Rectal smooth muscle tissue (tissue), 1 donor: ENCODE measurements around the gene MT1G.
"Not testable (repeated sequence)": the region's sequence is repeated elsewhere in the genome, so short reads cannot be mapped to it uniquely, and the experiment has no call there.

Experiments
- H3K27ac ChIP-seq: one replicate; pipeline ENCODE4 v1.7.0; 2013; ENCODE audit warnings: low read depth, low read length, inconsistent platforms
- H3K27me3 ChIP-seq: one replicate; pipeline ENCODE4 v1.7.0; 2013; ENCODE audit warnings: low read length; ENCODE audit not compliant: control insufficient read depth, insufficient read depth
- H3K36me3 ChIP-seq: one replicate; pipeline ENCODE4 v1.7.0; 2013; ENCODE audit warnings: low read length; ENCODE audit not compliant: control insufficient read depth, insufficient read depth
- H3K4me1 ChIP-seq: one replicate; pipeline ENCODE4 v1.7.0; 2013; ENCODE audit warnings: low read length; ENCODE audit not compliant: control insufficient read depth, insufficient read depth
- H3K4me3 ChIP-seq: one replicate; pipeline ENCODE4 v1.7.0; 2013; ENCODE audit warnings: low read length
- H3K9ac ChIP-seq: one replicate; pipeline ENCODE4 v1.7.0; 2013; ENCODE audit warnings: low read length

The MT1G gene

DNA sequence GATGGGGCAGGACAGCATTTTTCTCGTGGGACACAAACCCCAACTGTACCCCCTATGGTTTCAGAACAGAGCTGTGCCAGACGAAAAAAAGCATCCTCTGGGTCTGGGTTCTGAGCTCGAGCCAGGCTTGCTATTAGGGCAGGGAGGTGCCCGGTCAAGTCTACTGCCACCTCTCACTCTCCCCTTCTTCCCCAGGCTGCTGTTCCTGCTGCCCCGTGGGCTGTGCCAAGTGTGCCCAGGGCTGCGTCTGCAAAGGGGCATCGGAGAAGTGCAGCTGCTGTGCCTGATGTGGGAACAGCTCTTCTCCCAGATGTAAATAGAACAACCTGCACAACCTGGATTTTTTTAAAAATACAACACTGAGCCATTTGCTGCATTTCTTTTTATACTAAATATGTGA, 41.2 kb downstream of the MT1G start:
- Histone ChIP-seq H3K27ac (peak overlapping the region; percentile 98), H3K4me1 (peaks cover 6% of the 10 kb centered on the region), H3K36me3 (no peaks in the 10 kb centered on the region), H3K27me3 (peaks cover 2% of the 10 kb centered on the region), H3K9ac (peak overlapping the region; percentile 88), H3K4me3 (peak overlapping the region; percentile 81)

DNA sequence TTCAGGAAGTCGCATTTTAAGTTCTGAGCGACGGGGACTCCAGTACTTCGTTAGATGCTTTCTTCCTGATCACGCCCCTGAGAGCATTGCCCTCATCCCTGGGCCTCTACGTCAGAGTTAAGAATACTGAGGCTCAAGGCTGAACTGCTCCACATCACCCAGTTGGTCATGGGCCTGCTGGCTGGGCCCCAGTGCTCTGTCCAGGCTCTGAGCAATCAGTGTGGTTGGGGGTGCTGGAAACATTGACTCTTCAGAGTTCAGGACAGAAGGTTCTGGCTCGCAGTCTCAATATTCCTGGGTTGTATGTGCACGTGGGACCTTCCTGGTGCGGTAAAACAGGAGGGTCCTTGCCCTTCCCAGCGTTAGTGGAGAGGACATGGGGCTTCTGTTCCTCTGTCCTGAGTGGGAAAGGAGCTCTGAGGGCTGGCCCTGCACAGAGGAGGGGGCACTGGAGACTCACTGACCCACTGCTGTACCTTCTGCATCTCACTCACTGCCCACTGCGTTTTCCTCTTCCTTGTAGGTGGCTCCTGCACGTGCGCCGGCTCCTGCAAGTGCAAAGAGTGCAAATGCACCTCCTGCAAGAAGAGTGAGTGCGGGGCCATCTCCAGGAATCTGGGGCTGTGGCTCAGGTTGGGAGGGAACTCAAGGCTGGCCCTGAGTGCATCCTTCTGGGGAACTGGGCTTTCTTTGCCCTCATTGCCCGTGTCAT, 41.8 kb downstream of the MT1G start:
- H3K9ac ChIP-seq: peak overlapping the region; percentile 88
- H3K4me3 ChIP-seq: peak overlapping the region; percentile 81
- peaks cover 6% of the 10 kb centered on the region for H3K4me1 ChIP-seq
- H3K27me3 ChIP-seq: peaks cover 2% of the 10 kb centered on the region
- H3K27ac ChIP-seq: peak overlapping the region; percentile 98
- no peaks in the 10 kb centered on the region for H3K36me3 ChIP-seq

- no peaks in the 10 kb centered on the region for H3K36me3 ChIP-seq
- peak within 1 kb of the TSS; percentile 98 for H3K27ac ChIP-seq
- peaks cover 2% of the 10 kb centered on the region for H3K27me3 ChIP-seq
- H3K9ac ChIP-seq: peak within 1 kb of the TSS; percentile 91
- peak within 1 kb of the TSS; percentile 81 for H3K4me3 ChIP-seq
- peaks cover 6% of the 10 kb centered on the region for H3K4me1 ChIP-seq
These were observed 42.5 kb downstream of the MT1G start, which contains the start of gene MT1E for GRCh38 chr16:56625140-56625942. Gene MT1E (plus strand): TSS chr16:56625781. CDS start chr16:56625852, 71 bp downstream.

DNA sequence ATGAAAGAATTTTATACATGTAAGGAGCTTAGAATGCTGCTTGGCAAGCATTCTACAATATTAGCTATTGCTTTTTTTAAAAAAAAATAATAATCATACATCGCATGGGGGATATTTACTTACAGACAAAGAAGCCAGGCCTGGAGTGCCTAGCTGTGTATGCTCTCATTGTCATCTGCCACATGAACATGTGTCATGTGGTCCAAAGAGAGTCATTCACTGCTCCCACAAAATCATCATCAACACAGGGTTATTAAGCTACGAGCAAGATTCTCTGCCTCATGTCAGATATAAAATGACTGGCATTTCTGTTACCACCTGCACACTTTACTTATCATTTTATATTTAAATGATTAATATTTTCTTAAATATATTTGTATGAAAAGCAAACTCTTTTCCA, 44.2 kb downstream of the MT1G start:
- no peak overlapping the region for H3K27ac ChIP-seq
- peaks cover 6% of the 10 kb centered on the region for H3K4me1 ChIP-seq
- no peaks in the 10 kb centered on the region for H3K36me3 ChIP-seq
- H3K27me3 ChIP-seq: peaks cover 2% of the 10 kb centered on the region
- H3K4me3 ChIP-seq: no peak overlapping the region
- no peak overlapping the region for H3K9ac ChIP-seq

DNA sequence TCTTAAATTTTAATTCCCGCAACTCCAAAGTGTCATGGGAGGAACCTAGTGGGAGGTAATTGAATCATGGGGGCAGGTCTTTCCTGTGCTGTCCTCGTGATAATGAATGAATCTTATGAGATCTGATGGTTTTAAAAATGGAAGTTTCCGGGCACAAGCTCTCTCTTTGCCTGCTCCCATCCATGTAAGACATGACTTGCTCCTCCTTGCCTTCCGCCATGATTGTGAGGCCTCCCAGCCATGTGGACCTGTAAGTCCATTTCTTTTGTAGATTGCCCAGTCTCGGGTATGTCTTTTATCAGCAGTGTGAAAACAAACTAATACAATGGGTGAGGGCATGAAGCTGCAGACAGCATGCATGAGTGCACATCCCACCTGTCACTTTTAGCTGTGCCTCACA, 44.7 kb downstream of the MT1G start:
- not testable (repeated sequence) for H3K4me1 ChIP-seq, H3K27ac ChIP-seq, H3K4me3 ChIP-seq, H3K36me3 ChIP-seq, H3K9ac ChIP-seq, H3K27me3 ChIP-seq

- H3K27ac ChIP-seq, H3K36me3 ChIP-seq, H3K27me3 ChIP-seq, H3K4me3 ChIP-seq, H3K9ac ChIP-seq, H3K4me1 ChIP-seq: not testable (repeated sequence)
These were observed 46.0 kb downstream of the MT1G start for GRCh38 chr16:56621665-56622445.

DNA sequence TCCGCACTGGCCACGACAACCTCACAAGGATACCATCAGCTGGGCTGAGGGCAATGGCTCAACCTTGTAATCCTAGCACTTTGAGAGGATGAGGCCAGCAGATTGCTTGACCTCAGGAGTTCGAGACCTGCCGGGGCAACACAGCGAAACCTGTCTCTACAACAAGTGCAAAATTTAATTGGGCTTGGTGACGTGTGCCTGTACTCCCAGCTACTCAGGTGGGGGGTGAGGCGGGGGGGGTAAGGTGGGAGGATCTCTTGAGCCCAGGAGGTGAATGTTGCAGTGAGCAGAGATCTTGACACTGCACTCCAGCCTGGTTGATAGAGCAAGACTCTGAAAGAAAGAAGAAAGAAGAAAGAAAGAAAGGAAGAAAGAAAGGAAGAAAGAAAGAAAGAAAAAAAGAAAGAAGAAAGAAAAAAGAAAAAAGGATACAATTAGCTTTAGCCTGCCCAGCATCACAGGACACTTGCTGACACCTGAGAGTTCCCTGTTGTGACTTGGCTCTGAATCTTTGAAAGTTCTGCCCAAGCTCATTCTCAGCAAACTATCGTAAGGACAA, 47.4 kb downstream of the MT1G start:
- no peak overlapping the region for H3K27ac ChIP-seq
- no peak overlapping the region for H3K9ac ChIP-seq
- peaks cover 5% of the 10 kb centered on the region for H3K4me1 ChIP-seq
- peaks cover 3% of the 10 kb centered on the region for H3K27me3 ChIP-seq
- H3K36me3 ChIP-seq: no peaks in the 10 kb centered on the region
- no peak overlapping the region for H3K4me3 ChIP-seq

DNA sequence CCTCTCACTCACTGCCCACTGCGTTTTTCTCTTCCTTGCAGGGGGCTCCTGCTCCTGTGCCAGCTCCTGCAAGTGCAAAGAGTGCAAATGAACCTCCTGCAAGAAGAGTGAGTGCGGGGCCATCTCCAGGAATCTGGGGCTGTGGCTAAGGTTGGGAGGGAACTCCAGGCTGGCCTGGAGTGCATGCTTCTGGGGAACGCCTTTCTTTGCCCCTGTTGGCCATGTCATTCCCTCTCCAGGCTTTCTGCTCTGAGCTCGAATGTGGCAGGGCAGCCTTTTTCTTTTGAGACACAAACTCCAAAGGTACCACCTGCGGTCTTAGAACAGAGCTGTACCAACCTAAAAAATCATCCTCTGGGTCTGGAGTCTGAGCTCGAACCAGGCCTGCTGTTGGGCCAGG, 49.7 kb downstream of the MT1G start:
- Histone ChIP-seq H3K4me1 (peaks cover 5% of the 10 kb centered on the region), H3K27me3 (peaks cover 3% of the 10 kb centered on the region), H3K27ac (no peak overlapping the region), H3K36me3 (no peaks in the 10 kb centered on the region), H3K9ac (no peak overlapping the region), H3K4me3 (no peak overlapping the region)

DNA sequence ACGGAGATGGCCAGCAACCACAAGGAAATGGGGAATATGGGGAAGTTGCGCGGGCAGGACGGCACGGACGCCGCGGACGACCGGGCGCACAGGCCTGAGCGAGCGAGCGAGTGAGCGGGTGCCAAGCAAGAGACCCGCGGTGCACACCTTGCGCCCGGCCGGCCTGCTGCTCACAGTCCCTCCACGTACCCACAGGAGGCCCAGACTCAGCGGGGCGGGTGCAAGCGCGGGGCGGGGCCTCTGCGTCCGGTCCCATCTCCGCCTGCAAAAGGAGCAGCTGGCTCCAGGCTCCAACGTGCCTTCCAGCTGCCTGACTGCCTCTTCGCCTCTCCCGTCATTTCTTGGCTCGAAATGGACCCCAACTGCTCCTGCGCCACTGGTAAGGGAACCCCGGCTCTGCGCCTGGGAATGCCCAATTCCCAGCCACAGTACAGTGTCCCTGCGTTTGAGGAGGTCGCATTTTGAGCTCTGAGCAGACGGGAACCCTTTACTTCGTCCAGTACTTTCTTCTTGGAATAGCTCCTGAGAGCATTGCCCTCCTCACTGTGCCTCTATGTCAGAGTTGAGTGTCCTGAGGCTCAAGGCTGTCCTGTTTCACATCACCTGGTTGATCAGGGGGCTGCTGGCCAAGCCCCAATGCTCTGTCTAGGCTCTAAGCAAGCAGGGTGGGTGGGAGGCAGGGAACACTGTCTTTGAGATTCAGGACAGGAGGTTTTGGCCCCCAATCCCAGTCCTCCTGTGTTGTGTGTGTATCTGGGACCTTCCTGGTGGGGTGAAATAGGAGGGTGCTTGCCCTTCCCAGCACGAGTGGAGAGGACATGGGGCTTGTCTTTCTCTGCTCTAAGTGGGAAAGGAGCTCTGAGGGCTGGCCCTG, 50.4 kb downstream of the MT1G start:
- no peaks in the 10 kb centered on the region for H3K36me3 ChIP-seq
- H3K9ac ChIP-seq: peak overlapping the region; percentile 56

More for the DNA sequence above, 50.4 kb downstream of the MT1G start:
- Histone ChIP-seq H3K4me3 (peak overlapping the region; percentile 70), H3K4me1 (peaks cover 5% of the 10 kb centered on the region), H3K27ac (peak overlapping the region; percentile 61), H3K27me3 (peaks cover 3% of the 10 kb centered on the region)
